GM12801 (cell line): Measurements from ENCODE around the gene MUC5B.

Experiments used
- CTCF ChIP-seq: IDR thresholded peaks from one replicate; pipeline ENCODE4 v1.5.1; 2011; ENCODE audit warnings: control low read depth; ENCODE audit not compliant: insufficient read length; ENCODE audit errors: extremely low read depth

Gene MUC5B

GRCh38 chr11:1220941-1221721 lies 1.7 kb upstream of the MUC5B start:
- TF ChIP-seq CTCF: no peak

GRCh38 chr11:1221848-1222311 lies 986 bp upstream of the MUC5B start:
- no peak for TF ChIP-seq CTCF

- no peak for TF ChIP-seq CTCF
These were observed 662 bp downstream of the MUC5B start for GRCh38 chr11:1223346-1224110.

- TF ChIP-seq CTCF: no peak
These were observed 1.2 kb downstream of the MUC5B start for GRCh38 chr11:1224111-1224490.

GRCh38 chr11:1224491-1225385 lies 1.9 kb downstream of the MUC5B start:
- TF ChIP-seq CTCF: no peak

- TF ChIP-seq CTCF: no peak
These were observed 2.7 kb downstream of the MUC5B start for GRCh38 chr11:1225386-1226225.
